ENCODE data around the gene KCNS1.

- TF ChIP-seq GTF2I (CRISPR knock-in tag; conservative IDR thresholded peaks at IDR 0.05) (0 out of 2 replicates have a peak, but pooled peaks have one; percentile 19), IRF1 (CRISPR knock-in tag; IDR thresholded peaks at IDR 0.05) (no peak), RELA (CRISPR knock-in tag; IDR thresholded peaks at IDR 0.05; ENCODE audit: borderline replicate concordance) (no peak), CTCF (IDR thresholded peaks at IDR 0.05) (peak; percentile 38), MYBL2 (CRISPR knock-in tag; IDR thresholded peaks at IDR 0.05) (no peak), CBFB (CRISPR knock-in tag; IDR thresholded peaks at IDR 0.05; ENCODE audit: low read depth) (no peak), FOXP1 (CRISPR knock-in tag; IDR thresholded peaks at IDR 0.05; ENCODE audit: borderline replicate concordance) (no peak)
Measured at GRCh38 chr20:45044084-45044573, 56.8 kb downstream of the KCNS1 start.

Measured in WTC11 (cell line).